GM23338 (cell line): Measurements from ENCODE around the gene EPHX1. TPM values are rescaled to one million over a fixed set of nuclear protein-coding genes. Genes with fewer than 3 reads are reported as not detected.

Experiments
- ATAC-seq: fragments of 200-7000 bp; cut with Tn5 transposase; 3 replicates; pipeline ENCODE4 v1.9.1; 2020
- DNase-seq: peaks from one replicate; pipeline ENCODE4 v3.0.0-alpha.2; 2015; ENCODE audit warnings: low spot score
- H2AFZ ChIP-seq: fragments of 200-600 bp; sonication (generic); 2 replicates; pipeline ENCODE4 v1.8.0; 2016; ENCODE audit warnings: antibody characterized with exemption, mild to moderate bottlenecking, moderate library complexity
- H3F3A ChIP-seq: fragments of 200-600 bp; sonication (generic); replicated peaks from 2 replicates; pipeline ENCODE4 v1.8.0; 2017; ENCODE audit warnings: antibody characterized with exemption, mixed run types, low read depth
- H3K27ac ChIP-seq: fragments of 200-600 bp; sonication (generic); 2 replicates; pipeline ENCODE4 v1.6.1; 2016; ENCODE audit warnings: low read depth
- H3K27me3 ChIP-seq: fragments of 200-600 bp; sonication (generic); 2 replicates; pipeline ENCODE4 v1.8.0; 2016; ENCODE audit warnings: mild to moderate bottlenecking, mixed run types, moderate library complexity; ENCODE audit not compliant: insufficient read depth
- H3K36me3 ChIP-seq: fragments of 200-600 bp; sonication (generic); 2 replicates; pipeline ENCODE4 v1.8.0; 2016; ENCODE audit warnings: mild to moderate bottlenecking; ENCODE audit not compliant: insufficient read depth
- H3K4me1 ChIP-seq: fragments of 200-600 bp; sonication (generic); 2 replicates; pipeline ENCODE4 v1.8.0; 2016; ENCODE audit warnings: mild to moderate bottlenecking, moderate library complexity; ENCODE audit not compliant: insufficient read depth
- H3K4me2 ChIP-seq: fragments of 200-600 bp; sonication (generic); 2 replicates; pipeline ENCODE4 v1.7.1; 2017; ENCODE audit warnings: mixed run types
- H3K4me3 ChIP-seq: fragments of 200-600 bp; sonication (generic); 2 replicates; pipeline ENCODE4 v1.6.1; 2016; ENCODE audit warnings: mixed run types
- H3K79me2 ChIP-seq: fragments of 200-600 bp; sonication (generic); replicated peaks from 2 replicates; pipeline ENCODE4 v1.8.0; 2017; ENCODE audit warnings: mild to moderate bottlenecking; ENCODE audit not compliant: insufficient read depth
- H3K9me2 ChIP-seq: fragments of 200-600 bp; sonication (generic); 2 replicates; pipeline ENCODE4 v1.8.0; 2017; ENCODE audit not compliant: insufficient read depth
- H4K20me1 ChIP-seq: fragments of 200-600 bp; sonication (generic); replicated peaks from 2 replicates; pipeline ENCODE4 v1.8.0; 2017; ENCODE audit warnings: mild to moderate bottlenecking; ENCODE audit not compliant: insufficient read depth
- H3K27ac Mint-ChIP-seq: 2 replicates; pipeline ENCODE4 v1.8.0; 2020; ENCODE audit warnings: inconsistent platforms, mild to moderate bottlenecking, moderate library complexity, mixed read lengths
- H3K27me3 Mint-ChIP-seq: 3 replicates; pipeline ENCODE4 v1.8.0; 2022; ENCODE audit warnings: low read depth, mild to moderate bottlenecking, moderate library complexity, mixed read lengths, inconsistent platforms; ENCODE audit not compliant: insufficient read depth, poor library complexity
- H3K36me3 Mint-ChIP-seq: 3 replicates; pipeline ENCODE4 v1.8.0; 2021; ENCODE audit warnings: low read depth, mild to moderate bottlenecking, inconsistent platforms, moderate library complexity, mixed read lengths
- H3K4me1 Mint-ChIP-seq: 3 replicates; pipeline ENCODE4 v1.8.0; 2020; ENCODE audit warnings: mild to moderate bottlenecking, inconsistent platforms, mixed read lengths
- H3K4me3 Mint-ChIP-seq: 3 replicates; pipeline ENCODE4 v1.8.0; 2021; ENCODE audit warnings: moderate library complexity, mild to moderate bottlenecking, inconsistent platforms, mixed read lengths
- H3K9me3 Mint-ChIP-seq: 3 replicates; pipeline ENCODE4 v1.8.0; 2020; ENCODE audit warnings: moderate library complexity, mild to moderate bottlenecking, inconsistent platforms, mixed read lengths
- JUNB ChIP-seq: IDR thresholded peaks from one replicate; pipeline ENCODE4 v1.6.1; 2016; ENCODE audit warnings: antibody characterized with exemption; ENCODE audit not compliant: unreplicated experiment
- NANOG ChIP-seq: IDR thresholded peaks from 2 replicates; pipeline ENCODE4 v1.6.1; 2016; ENCODE audit warnings: antibody characterized with exemption, borderline replicate concordance
- POLR2AphosphoS5 ChIP-seq: IDR thresholded peaks from 2 replicates; pipeline ENCODE4 v1.6.1; 2016; ENCODE audit warnings: antibody characterized with exemption, low read depth
- ZNF114 ChIP-seq: fragments of 250-450 bp; sonication (Bioruptor Pico); IDR thresholded peaks from 2 replicates; pipeline ENCODE4 v1.5.0; 2020; ENCODE audit warnings: mild to moderate bottlenecking, moderate library complexity
- ZNF331 ChIP-seq: fragments of 250-450 bp; sonication (Bioruptor Pico); IDR thresholded peaks from 2 replicates; pipeline ENCODE4 v1.5.0; 2020; ENCODE audit warnings: low read depth, mild to moderate bottlenecking, moderate library complexity
- polyA plus RNA-seq: library from polyadenylated mRNA; unstranded; fragments of >200 nt; fragmentation: Nextera tagmentation; extraction: Ambion mirVana; gene quantifications from 2 replicates; pipeline ENCODE4 v1.2.1, GENCODE V29; 2016
- total RNA-seq: library from RNA; depleted of rRNA; stranded (reverse); fragments of >200 nt; shearing (Covaris generic); gene quantifications from 2 replicates; pipeline ENCODE4 v1.2.3, GENCODE V29; 2014
- TF ChIP-seq, protein P1 (sequence below): fragments of 250-450 bp; sonication (Bioruptor Pico); IDR thresholded peaks from 2 replicates; pipeline ENCODE4 v1.5.0; 2020; ENCODE audit warnings: mild to moderate bottlenecking, moderate library complexity
- TF ChIP-seq, protein P2 (sequence below): IDR thresholded peaks from one replicate; pipeline ENCODE4 v1.6.1; 2018; ENCODE audit warnings: antibody characterized with exemption; ENCODE audit not compliant: unreplicated experiment
- TF ChIP-seq, protein P3 (sequence below): IDR thresholded peaks from 2 replicates; pipeline ENCODE4 v1.6.1; 2016; ENCODE audit warnings: antibody characterized with exemption

The EPHX1 gene
- total and polyA plus RNA-seq, 2 experiments from 2014 or later = 15.3 to 46.5 TPM

DNA sequence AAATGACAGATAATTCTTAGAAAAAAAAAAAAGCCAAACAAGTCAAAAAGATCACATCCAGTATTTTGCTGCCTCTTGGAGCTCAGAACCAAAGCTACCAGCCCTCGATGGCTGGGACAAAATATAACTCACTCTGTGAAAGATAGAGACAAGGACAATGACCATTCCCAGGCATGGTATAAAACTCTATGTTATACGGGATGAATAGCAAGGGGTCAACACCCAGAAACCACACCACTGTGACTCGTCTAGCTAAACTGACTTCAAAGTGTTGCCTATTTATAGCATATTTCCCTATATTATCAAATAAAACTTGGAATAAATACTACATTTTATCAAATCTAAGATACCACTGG is 62.1 kb downstream of the EPHX1 start (continued):
- TF ChIP-seq, protein P1, sequence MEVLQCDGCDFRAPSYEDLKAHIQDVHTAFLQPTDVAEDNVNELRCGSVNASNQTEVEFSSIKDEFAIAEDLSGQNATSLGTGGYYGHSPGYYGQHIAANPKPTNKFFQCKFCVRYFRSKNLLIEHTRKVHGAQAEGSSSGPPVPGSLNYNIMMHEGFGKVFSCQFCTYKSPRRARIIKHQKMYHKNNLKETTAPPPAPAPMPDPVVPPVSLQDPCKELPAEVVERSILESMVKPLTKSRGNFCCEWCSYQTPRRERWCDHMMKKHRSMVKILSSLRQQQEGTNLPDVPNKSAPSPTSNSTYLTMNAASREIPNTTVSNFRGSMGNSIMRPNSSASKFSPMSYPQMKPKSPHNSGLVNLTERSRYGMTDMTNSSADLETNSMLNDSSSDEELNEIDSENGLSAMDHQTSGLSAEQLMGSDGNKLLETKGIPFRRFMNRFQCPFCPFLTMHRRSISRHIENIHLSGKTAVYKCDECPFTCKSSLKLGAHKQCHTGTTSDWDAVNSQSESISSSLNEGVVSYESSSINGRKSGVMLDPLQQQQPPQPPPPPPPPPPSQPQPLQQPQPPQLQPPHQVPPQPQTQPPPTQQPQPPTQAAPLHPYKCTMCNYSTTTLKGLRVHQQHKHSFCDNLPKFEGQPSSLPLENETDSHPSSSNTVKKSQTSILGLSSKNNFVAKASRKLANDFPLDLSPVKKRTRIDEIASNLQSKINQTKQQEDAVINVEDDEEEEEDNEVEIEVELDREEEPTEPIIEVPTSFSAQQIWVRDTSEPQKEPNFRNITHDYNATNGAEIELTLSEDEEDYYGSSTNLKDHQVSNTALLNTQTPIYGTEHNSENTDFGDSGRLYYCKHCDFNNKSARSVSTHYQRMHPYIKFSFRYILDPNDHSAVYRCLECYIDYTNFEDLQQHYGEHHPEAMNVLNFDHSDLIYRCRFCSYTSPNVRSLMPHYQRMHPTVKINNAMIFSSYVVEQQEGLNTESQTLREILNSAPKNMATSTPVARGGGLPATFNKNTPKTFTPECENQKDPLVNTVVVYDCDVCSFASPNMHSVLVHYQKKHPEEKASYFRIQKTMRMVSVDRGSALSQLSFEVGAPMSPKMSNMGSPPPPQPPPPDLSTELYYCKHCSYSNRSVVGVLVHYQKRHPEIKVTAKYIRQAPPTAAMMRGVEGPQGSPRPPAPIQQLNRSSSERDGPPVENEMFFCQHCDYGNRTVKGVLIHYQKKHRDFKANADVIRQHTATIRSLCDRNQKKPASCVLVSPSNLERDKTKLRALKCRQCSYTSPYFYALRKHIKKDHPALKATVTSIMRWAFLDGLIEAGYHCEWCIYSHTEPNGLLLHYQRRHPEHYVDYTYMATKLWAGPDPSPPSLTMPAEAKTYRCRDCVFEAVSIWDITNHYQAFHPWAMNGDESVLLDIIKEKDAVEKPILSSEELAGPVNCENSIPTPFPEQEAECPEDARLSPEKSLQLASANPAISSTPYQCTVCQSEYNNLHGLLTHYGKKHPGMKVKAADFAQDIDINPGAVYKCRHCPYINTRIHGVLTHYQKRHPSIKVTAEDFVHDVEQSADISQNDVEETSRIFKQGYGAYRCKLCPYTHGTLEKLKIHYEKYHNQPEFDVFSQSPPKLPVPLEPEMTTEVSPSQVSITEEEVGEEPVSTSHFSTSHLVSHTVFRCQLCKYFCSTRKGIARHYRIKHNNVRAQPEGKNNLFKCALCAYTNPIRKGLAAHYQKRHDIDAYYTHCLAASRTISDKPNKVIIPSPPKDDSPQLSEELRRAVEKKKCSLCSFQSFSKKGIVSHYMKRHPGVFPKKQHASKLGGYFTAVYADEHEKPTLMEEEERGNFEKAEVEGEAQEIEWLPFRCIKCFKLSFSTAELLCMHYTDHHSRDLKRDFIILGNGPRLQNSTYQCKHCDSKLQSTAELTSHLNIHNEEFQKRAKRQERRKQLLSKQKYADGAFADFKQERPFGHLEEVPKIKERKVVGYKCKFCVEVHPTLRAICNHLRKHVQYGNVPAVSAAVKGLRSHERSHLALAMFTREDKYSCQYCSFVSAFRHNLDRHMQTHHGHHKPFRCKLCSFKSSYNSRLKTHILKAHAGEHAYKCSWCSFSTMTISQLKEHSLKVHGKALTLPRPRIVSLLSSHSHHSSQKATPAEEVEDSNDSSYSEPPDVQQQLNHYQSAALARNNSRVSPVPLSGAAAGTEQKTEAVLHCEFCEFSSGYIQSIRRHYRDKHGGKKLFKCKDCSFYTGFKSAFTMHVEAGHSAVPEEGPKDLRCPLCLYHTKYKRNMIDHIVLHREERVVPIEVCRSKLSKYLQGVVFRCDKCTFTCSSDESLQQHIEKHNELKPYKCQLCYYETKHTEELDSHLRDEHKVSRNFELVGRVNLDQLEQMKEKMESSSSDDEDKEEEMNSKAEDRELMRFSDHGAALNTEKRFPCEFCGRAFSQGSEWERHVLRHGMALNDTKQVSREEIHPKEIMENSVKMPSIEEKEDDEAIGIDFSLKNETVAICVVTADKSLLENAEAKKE (CRISPR knock-in tag) = no peak
- TF ChIP-seq ZNF331 = no peak

DNA sequence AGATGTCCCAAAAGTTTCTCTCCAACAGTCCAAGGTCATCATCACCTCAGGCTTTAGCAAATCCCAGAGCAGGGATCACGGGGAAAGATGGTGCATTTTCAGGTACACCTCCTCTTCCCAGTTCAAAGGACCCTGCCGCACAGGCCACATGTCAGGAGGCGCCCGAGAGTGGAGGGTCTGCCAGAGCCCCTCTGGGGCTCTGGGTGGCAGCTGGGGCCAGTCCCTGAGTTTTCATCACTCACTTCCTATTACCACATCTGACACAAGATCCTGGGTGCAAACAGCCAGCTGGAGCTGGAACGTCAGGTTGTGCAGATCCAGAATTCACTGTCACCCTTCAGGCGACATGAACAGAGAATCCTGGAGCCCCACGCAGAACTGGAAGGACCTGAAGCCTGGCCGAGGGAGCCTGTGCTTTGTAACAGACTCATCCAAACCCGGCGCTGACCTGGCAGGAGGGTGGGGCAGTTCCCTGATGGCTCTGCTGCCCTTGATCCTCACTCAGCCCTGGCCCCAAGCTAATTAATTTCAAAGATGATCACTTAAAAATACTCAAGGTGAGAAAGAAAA is 63.4 kb downstream of the EPHX1 start:
- Histone ChIP-seq H3F3A (0 out of 2 replicates have a peak, but pooled peaks cover 3% of the 10 kb centered on the region), H2AFZ (no peak overlapping the region), H3K36me3 (peaks cover 59% of the 10 kb centered on the region), H3K4me3 (no peak overlapping the region), H3K9me2 (no peaks in the 10 kb centered on the region), H3K4me2 (no peak overlapping the region), H4K20me1 (peaks cover 19% of the 10 kb centered on the region), H3K27me3 (no peaks in the 10 kb centered on the region), H3K79me2 (peaks cover 24% of the 10 kb centered on the region), H3K4me1 (peaks cover 9% of the 10 kb centered on the region; the same call in 1 of the 2 replicates), H3K27ac (peak overlapping the region; percentile 39; the same call in 1 of the 2 replicates)
- Mint-ChIP-seq H3K4me1 (peaks cover 29% of the 10 kb centered on the region), H3K36me3 (peaks cover 69% of the 10 kb centered on the region), H3K27ac (peak overlapping the region; percentile 58; the same call in 1 of the 2 replicates), H3K9me3 (no peaks in the 10 kb centered on the region), H3K27me3 (peaks cover 20% of the 10 kb centered on the region), H3K4me3 (no peak overlapping the region)
- DNase-seq (no peak), ATAC-seq (no peak)
- TF ChIP-seq NANOG (no peak), ZNF331 (no peak), ZNF114 (no peak), POLR2AphosphoS5 (no peak), JUNB (no peak)
- TF ChIP-seq, protein P2, sequence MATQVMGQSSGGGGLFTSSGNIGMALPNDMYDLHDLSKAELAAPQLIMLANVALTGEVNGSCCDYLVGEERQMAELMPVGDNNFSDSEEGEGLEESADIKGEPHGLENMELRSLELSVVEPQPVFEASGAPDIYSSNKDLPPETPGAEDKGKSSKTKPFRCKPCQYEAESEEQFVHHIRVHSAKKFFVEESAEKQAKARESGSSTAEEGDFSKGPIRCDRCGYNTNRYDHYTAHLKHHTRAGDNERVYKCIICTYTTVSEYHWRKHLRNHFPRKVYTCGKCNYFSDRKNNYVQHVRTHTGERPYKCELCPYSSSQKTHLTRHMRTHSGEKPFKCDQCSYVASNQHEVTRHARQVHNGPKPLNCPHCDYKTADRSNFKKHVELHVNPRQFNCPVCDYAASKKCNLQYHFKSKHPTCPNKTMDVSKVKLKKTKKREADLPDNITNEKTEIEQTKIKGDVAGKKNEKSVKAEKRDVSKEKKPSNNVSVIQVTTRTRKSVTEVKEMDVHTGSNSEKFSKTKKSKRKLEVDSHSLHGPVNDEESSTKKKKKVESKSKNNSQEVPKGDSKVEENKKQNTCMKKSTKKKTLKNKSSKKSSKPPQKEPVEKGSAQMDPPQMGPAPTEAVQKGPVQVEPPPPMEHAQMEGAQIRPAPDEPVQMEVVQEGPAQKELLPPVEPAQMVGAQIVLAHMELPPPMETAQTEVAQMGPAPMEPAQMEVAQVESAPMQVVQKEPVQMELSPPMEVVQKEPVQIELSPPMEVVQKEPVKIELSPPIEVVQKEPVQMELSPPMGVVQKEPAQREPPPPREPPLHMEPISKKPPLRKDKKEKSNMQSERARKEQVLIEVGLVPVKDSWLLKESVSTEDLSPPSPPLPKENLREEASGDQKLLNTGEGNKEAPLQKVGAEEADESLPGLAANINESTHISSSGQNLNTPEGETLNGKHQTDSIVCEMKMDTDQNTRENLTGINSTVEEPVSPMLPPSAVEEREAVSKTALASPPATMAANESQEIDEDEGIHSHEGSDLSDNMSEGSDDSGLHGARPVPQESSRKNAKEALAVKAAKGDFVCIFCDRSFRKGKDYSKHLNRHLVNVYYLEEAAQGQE = no peak
- TF ChIP-seq, protein P3, sequence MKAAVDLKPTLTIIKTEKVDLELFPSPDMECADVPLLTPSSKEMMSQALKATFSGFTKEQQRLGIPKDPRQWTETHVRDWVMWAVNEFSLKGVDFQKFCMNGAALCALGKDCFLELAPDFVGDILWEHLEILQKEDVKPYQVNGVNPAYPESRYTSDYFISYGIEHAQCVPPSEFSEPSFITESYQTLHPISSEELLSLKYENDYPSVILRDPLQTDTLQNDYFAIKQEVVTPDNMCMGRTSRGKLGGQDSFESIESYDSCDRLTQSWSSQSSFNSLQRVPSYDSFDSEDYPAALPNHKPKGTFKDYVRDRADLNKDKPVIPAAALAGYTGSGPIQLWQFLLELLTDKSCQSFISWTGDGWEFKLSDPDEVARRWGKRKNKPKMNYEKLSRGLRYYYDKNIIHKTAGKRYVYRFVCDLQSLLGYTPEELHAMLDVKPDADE = no peak
